PC-3 (cell line): Measurements from ENCODE around the gene CEL. TPM values are rescaled to one million over a fixed set of nuclear protein-coding genes. Genes with fewer than 3 reads are reported as not detected.

Source experiments
- ATAC-seq: fragments of 200-7000 bp; cut with Tn5 transposase; 2 replicates; pipeline ENCODE4 v1.9.1; 2020; ENCODE audit warnings: mild to moderate bottlenecking, moderate library complexity
- BruUV-seq: library from RNA; stranded (reverse); fragments of 400-500 nt; replicated peaks from 2 replicates; lab custom pipeline; 2021; lab: Mats Ljungman, UMichigan
- CTCF ChIA-PET: fragments of 300-600 bp; sonication (Branson Sonifier 250); formaldehyde crosslinking; loops from one replicate; lab custom pipeline; 2022; ENCODE audit warnings: antibody characterized with exemption; lab: Charles Lee
- POLR2A ChIA-PET: fragments of 300-600 bp; sonication (Branson Sonifier 250); formaldehyde crosslinking; loops from one replicate; lab custom pipeline; 2022; ENCODE audit warnings: antibody characterized with exemption; ENCODE audit not compliant: unreplicated experiment; lab: Charles Lee
- DNase-seq: peaks from one replicate; pipeline ENCODE4 v3.0.0-alpha.2; 2015
- H2AFZ ChIP-seq: fragments of 300-600 bp; sonication (generic); 2 replicates; pipeline ENCODE4 v1.6.0; 2016; ENCODE audit warnings: antibody characterized with exemption, low read length
- H3F3A ChIP-seq: fragments of 300-600 bp; sonication (generic); one replicate; pipeline ENCODE4 v1.6.0; 2017; ENCODE audit warnings: antibody characterized with exemption, low read length, control low read depth, mild to moderate bottlenecking; ENCODE audit not compliant: unreplicated experiment
- H3K27ac ChIP-seq: fragments of 300-600 bp; sonication (generic); 2 replicates; pipeline ENCODE4 v1.5.1; 2016; ENCODE audit warnings: mild to moderate bottlenecking, low read length
- H3K27me3 ChIP-seq: fragments of 300-600 bp; sonication (generic); 2 replicates; pipeline ENCODE4 v1.6.1; 2016; ENCODE audit warnings: low read length, mixed read lengths
- H3K36me3 ChIP-seq: fragments of 300-600 bp; sonication (generic); 2 replicates; pipeline ENCODE4 v1.6.1; 2016; ENCODE audit warnings: low read depth, mixed run types, low read length, mixed read lengths
- H3K4me1 ChIP-seq: fragments of 300-600 bp; sonication (generic); 2 replicates; pipeline ENCODE4 v1.5.1; 2016; ENCODE audit warnings: low read length; ENCODE audit not compliant: insufficient read depth
- H3K4me2 ChIP-seq: fragments of 300-600 bp; sonication (generic); 2 replicates; pipeline ENCODE4 v1.6.0; 2016; ENCODE audit warnings: low read length
- H3K4me3 ChIP-seq: fragments of 300-600 bp; sonication (generic); 2 replicates; pipeline ENCODE4 v1.5.1; 2016; ENCODE audit warnings: mild to moderate bottlenecking, low read length, mixed read lengths
- H3K79me2 ChIP-seq: fragments of 300-600 bp; sonication (generic); 2 replicates; pipeline ENCODE4 v1.6.1; 2017; ENCODE audit warnings: low read length, mixed read lengths
- H3K9ac ChIP-seq: fragments of 300-600 bp; sonication (generic); 2 replicates; pipeline ENCODE4 v1.6.0; 2016; ENCODE audit warnings: mild to moderate bottlenecking, low read length
- H3K9me2 ChIP-seq: fragments of 300-600 bp; sonication (generic); replicated peaks from 2 replicates; pipeline ENCODE4 v1.6.1; 2016; ENCODE audit warnings: mixed run types, low read length, mixed read lengths
- H3K9me3 ChIP-seq: fragments of 300-600 bp; sonication (generic); 2 replicates; pipeline ENCODE4 v1.6.1; 2016; ENCODE audit warnings: low read length, mixed read lengths
- H4K20me1 ChIP-seq: fragments of 300-600 bp; sonication (generic); 2 replicates; pipeline ENCODE4 v1.6.1; 2016; ENCODE audit warnings: low read length, mixed read lengths
- CTCF ChIP-seq: fragments of 300-600 bp; sonication (generic); conservative IDR thresholded peaks from 2 replicates; pipeline ENCODE4 v1.5.1; 2017; ENCODE audit warnings: antibody characterized with exemption, low read depth, mild to moderate bottlenecking, low read length
- EZH2 ChIP-seq: fragments of 300-600 bp; sonication (generic); IDR thresholded peaks from one replicate; pipeline ENCODE4 v1.6.1; 2017; ENCODE audit warnings: antibody characterized with exemption, mild to moderate bottlenecking, low read length; ENCODE audit not compliant: unreplicated experiment
- EZH2phosphoT487 ChIP-seq: fragments of 300-600 bp; sonication (generic); IDR thresholded peaks from 2 replicates; pipeline ENCODE4 v1.6.1; 2018; ENCODE audit warnings: mild to moderate bottlenecking, antibody characterized with exemption, low read length, borderline replicate concordance
- intact Hi-C: fragments of 100-400 bp; cut with micrococcal nuclease; formaldehyde crosslinking; loops from 2 replicates; pipeline ENCODE4 v1.9.0; 2023
- total RNA-seq: library from RNA; depleted of rRNA; stranded (reverse); fragments of >200 nt; gene quantifications from 2 replicates; pipeline ENCODE4 v1.2.3, GENCODE V29; 2014

Gene CEL
- total RNA-seq, 1 experiment from 2014 or later: 0.47 TPM

- CTCF ChIA-PET: no interaction called here
- no TSS peak for BruUV-seq
These were observed 2.7 kb downstream of the CEL start for GRCh38 chr9:133064241-133065069.

GRCh38 chr9:133065070-133065388 is 3.2 kb downstream of the CEL start:
- ATAC-seq (no peak), DNase-seq (no peak)
- H3F3A ChIP-seq: no peaks in the 10 kb centered on the region
- intact Hi-C loops: no loop called here
- no peaks in the 10 kb centered on the region for H3K9me2 ChIP-seq
- no peaks in the 10 kb centered on the region for H4K20me1 ChIP-seq
- H3K4me1 ChIP-seq: no peaks in the 10 kb centered on the region
- no peaks in the 10 kb centered on the region for H3K79me2 ChIP-seq
- ChIA-PET CTCF (no interaction called here), POLR2A (no interaction called here)
- no peak overlapping the region for H3K9ac ChIP-seq
- TF ChIP-seq EZH2phosphoT487: no peak
- no peak for TF ChIP-seq CTCF
- TF ChIP-seq EZH2: no peak
- no peaks in the 10 kb centered on the region for H3K36me3 ChIP-seq
- H3K4me3 ChIP-seq: no peak overlapping the region
- no peak overlapping the region for H3K27ac ChIP-seq
- H3K27me3 ChIP-seq: no peaks in the 10 kb centered on the region
- H2AFZ ChIP-seq: no peak overlapping the region
- H3K9me3 ChIP-seq: no peaks in the 10 kb centered on the region
- no TSS peak for BruUV-seq
- H3K4me2 ChIP-seq: no peak overlapping the region

More at GRCh38 chr9:133064241-133065069, 2.7 kb downstream of the CEL start:
- Histone ChIP-seq H3K27me3 (no peaks in the 10 kb centered on the region), H3K79me2 (no peaks in the 10 kb centered on the region), H3K4me2 (no peak overlapping the region), H2AFZ (no peak overlapping the region), H3K27ac (no peak overlapping the region), H3K9me2 (no peaks in the 10 kb centered on the region), H3K9ac (no peak overlapping the region), H3K36me3 (no peaks in the 10 kb centered on the region), H3K4me3 (no peak overlapping the region), H4K20me1 (no peaks in the 10 kb centered on the region), H3F3A (no peaks in the 10 kb centered on the region), H3K9me3 (no peaks in the 10 kb centered on the region), H3K4me1 (no peaks in the 10 kb centered on the region)
- no peak for DNase-seq
- TF ChIP-seq EZH2phosphoT487 (no peak), CTCF (no peak), EZH2 (no peak)
- intact Hi-C loops: no loop called here
- POLR2A ChIA-PET: no interaction called here
- no peak for ATAC-seq
